Heart left ventricle (tissue), 16 donors: ENCODE data around the gene BATF. TPM values are rescaled to one million over a fixed set of nuclear protein-coding genes. Genes with fewer than 3 reads are reported as not detected.

Source experiments
- ATAC-seq, 4 donors: fragments of 200-7000 bp; cut with Tn5 transposase; one replicate each; pipeline ENCODE4 v1.9.1; 2020 to 2022; ENCODE audit warnings: moderate library complexity in 4 of 4, mild to moderate bottlenecking in 3 of 4, moderate number of reproducible peaks in 1 of 4
- DNase-seq, 5 donors: peaks; one replicate each; pipeline ENCODE4 v3.0.0-alpha.2; 2020
- H3K27ac ChIP-seq, 12 donors: fragments of 200-600 bp; sonication (generic) in 4 of 12; one replicate each; pipeline versions ENCODE4 v1.5.0 to v1.8.0; 2016 to 2022; ENCODE audit warnings: mild to moderate bottlenecking in 2 of 12
- H3K27me3 ChIP-seq, 9 donors: fragments of 200-600 bp; sonication (generic) in 2 of 9; one replicate each; pipeline versions ENCODE4 v1.5.1 to v1.8.0; 2016 to 2022; ENCODE audit warnings: mild to moderate bottlenecking in 3 of 9
- H3K36me3 ChIP-seq, 9 donors: fragments of 200-600 bp; sonication (generic) in 2 of 9; one replicate each; pipeline versions ENCODE4 v1.5.0 to v1.8.0; 2018 to 2022; ENCODE audit warnings: mild to moderate bottlenecking in 2 of 9
- H3K4me1 ChIP-seq, 12 donors: fragments of 200-600 bp; sonication (generic) in 4 of 12; one replicate each; pipeline versions ENCODE4 v1.5.0 to v1.8.0; 2016 to 2022; ENCODE audit warnings: mild to moderate bottlenecking in 3 of 12
- H3K4me3 ChIP-seq, 12 donors: fragments of 200-600 bp; sonication (generic) in 4 of 12; one replicate each; pipeline versions ENCODE4 v1.5.0 to v1.8.0; 2017 to 2022; ENCODE audit warnings: mild to moderate bottlenecking in 9 of 12, moderate library complexity in 4 of 12
- H3K9me3 ChIP-seq, 12 donors: fragments of 200-600 bp; sonication (generic) in 4 of 12; one replicate each; pipeline versions ENCODE4 v1.5.0 to v1.8.0; 2016 to 2022; ENCODE audit warnings: mild to moderate bottlenecking in 1 of 12
- POLR2A ChIP-seq, 2 donors: fragments of 450-650 bp; IDR thresholded peaks; one replicate each; pipeline ENCODE4 v1.6.1; 2017; ENCODE audit warnings: antibody characterized with exemption in 2 of 2, mild to moderate bottlenecking in 2 of 2, moderate library complexity in 2 of 2
- WGBS, 4 donors: extraction: QIAGEN DNeasy Blood & Tissue Kit in 2 of 4; methylation state at CpG; one replicate each; pipeline versions ENCODE4 v1.1.5 to v1.1.7; 2013 to 2018; 5-methylcytosine and 5-hydroxymethylcytosine counted together
- intact Hi-C, 10 donors: fragments of 100-400 bp; cut with DNase I; formaldehyde crosslinking; loops; one replicate each; pipeline versions ENCODE4 v1.11.1 to v1.14.2; 2022
- polyA plus RNA-seq, 2 donors: library from polyadenylated mRNA; stranded (reverse); fragments of 200-250 nt; gene quantifications; one replicate each; pipeline ENCODE4 v1.2.3, GENCODE V29; 2013
- total RNA-seq, 9 donors: library from RNA; depleted of rRNA in 2 of 9; stranded (reverse); fragments of >200 nt in 2 of 9; fragmentation: NEBNext Ultra II Directional in 3 of 9; extraction: Animal tissue kit (Norgen Biotek cat#: 25700) in 3 of 9; gene quantifications; one replicate each; pipeline versions ENCODE4 v1.1.0 to v1.2.4, GENCODE V29; 2016 to 2023
- TF ChIP-seq, protein P1 (sequence below), 12 donors: fragments of 200-600 bp; sonication (generic) in 4 of 12; IDR thresholded peaks; one replicate each; pipeline versions ENCODE4 v1.5.0 to v1.8.0; 2018 to 2022; ENCODE audit warnings: antibody characterized with exemption in 12 of 12, mild to moderate bottlenecking in 5 of 12
- donor health status: ischemic (EF 13 %, LVEDD 7.1; RV severe dilation, severe dysfunction).
- donor health status: healthy with polysubstance abuse.
- donor health status: DM: no; HTN: yes; CAD: no.
- donor health status: DM: no; HTN: no; CAD: no.
- donor health status: ischemic (EF 25% LVEDD 6.9; RV normal size, moderate dysfunction).
- donor health status: ischemic (EF 25% LVEDD 5.7; RV mildly dilated, moderate dysfunction).
- donor health status: healthy.
- donor health status: DM: yes; HTN: yes; CAD: no.
- donor health status: ischemic (EF 35%, LVEDD 5.7; RV mildly dilated, moderate dysfunction).
- donor health status: nonischemic (EF 11% LVEDD 7.7; RV severe dilation, severe dysfunction).
- donor health status: DM: yes; HTN: yes; CAD: no.
- donor health status: PGD.
- donor health status: ischemic (EF 29% LVEDD 5.4; RV normal size, mild dysfunction).
- donor health status: nonischemic (EF 23%, LVEDD 6.1; RV moderate dilation, normal function).

BATF gene
- total and polyA plus RNA-seq, 11 donors = 0.40 to 8.3 (median 1.0) TPM; not detected in 1

DNA sequence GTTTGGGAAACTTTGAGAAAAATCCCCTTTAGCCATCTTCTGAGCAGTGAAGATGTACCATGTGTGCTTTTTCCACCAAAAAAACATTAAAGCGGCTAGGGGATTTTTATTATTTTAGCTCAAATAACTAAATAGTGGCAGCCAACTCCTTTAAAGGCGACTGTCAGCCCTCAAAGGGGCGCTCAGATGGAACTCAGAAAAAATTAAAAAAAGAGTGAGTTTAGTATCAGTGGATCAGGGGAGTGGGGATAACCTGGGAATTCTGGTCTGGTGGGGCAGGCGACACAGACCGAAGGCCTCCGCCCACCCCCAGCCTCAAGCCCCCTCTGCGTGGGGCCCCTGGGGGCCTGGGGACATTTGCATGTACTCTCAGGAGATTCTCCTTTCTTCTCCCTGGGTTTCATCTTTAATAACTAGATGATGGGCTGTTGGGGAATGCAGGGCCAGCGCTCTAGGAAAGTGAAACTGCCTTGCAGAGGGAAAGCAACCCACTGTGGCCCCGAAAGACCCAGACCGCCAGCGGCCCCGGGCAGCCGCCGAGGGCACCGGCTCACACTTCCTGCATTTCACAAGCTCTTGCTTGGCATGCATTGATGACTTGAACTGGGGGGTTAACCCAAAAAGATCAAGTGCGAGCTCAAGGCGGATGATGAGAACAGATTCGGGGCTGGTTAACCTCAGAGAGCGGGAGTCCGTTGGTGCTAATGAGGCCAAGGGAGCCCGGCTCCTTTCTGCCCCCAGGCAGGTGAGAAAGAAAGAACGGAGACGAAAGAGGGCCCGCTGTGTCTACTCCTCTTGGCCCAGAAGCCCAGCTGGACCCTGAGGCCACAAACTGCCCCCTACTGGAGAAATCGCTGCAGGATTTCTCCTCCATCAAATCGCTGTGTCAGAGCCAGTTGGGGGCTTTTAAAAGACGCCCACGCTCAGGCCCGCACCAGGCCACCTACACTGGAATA is 7.3 kb upstream of the BATF start:
- H3K4me1 ChIP-seq = peaks cover 0 to 16% (median 0%) of the 10 kb centered on the region in 12 donors
- peak overlapping the region in 1 of 12 donors; percentile 68 for H3K27ac ChIP-seq
- H3K4me3 ChIP-seq = peak overlapping the region in 10 of 12 donors; percentile 1 to 68 (median 42)
- DNase-seq (peak in 2 of 5 donors; percentile 25 to 46), ATAC-seq (peak in 2 of 4 donors; percentile 32 to 34)
- H3K9me3 ChIP-seq = peaks cover 0 to 20% (median 2%) of the 10 kb centered on the region in 12 donors
- intact Hi-C loops = no loop called here
- WGBS, 4 donors = 51 to 55% (median 52%) methylated on average over 15 to 29 of the region's 29 CpGs
- no peak for TF ChIP-seq POLR2A (IDR thresholded peaks at IDR 0.05)
- TF ChIP-seq, protein P1, sequence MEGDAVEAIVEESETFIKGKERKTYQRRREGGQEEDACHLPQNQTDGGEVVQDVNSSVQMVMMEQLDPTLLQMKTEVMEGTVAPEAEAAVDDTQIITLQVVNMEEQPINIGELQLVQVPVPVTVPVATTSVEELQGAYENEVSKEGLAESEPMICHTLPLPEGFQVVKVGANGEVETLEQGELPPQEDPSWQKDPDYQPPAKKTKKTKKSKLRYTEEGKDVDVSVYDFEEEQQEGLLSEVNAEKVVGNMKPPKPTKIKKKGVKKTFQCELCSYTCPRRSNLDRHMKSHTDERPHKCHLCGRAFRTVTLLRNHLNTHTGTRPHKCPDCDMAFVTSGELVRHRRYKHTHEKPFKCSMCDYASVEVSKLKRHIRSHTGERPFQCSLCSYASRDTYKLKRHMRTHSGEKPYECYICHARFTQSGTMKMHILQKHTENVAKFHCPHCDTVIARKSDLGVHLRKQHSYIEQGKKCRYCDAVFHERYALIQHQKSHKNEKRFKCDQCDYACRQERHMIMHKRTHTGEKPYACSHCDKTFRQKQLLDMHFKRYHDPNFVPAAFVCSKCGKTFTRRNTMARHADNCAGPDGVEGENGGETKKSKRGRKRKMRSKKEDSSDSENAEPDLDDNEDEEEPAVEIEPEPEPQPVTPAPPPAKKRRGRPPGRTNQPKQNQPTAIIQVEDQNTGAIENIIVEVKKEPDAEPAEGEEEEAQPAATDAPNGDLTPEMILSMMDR (IDR thresholded peaks at IDR 0.05) = peak in 5 of 12 donors; percentile 4 to 50 (median 13)
- H3K27me3 ChIP-seq = no peaks in the 10 kb centered on the region
- no peaks in the 10 kb centered on the region for H3K36me3 ChIP-seq

GRCh38 chr14:75515629-75515996 is 6.7 kb upstream of the BATF start:
- no peak for DNase-seq
- H3K27me3 ChIP-seq = no peaks in the 10 kb centered on the region
- H3K4me1 ChIP-seq = peaks cover 0 to 16% (median 0%) of the 10 kb centered on the region in 12 donors
- TF ChIP-seq, protein P1 (IDR thresholded peaks at IDR 0.05) = peak in 1 of 12 donors; percentile 0
- TF ChIP-seq POLR2A (IDR thresholded peaks at IDR 0.05) = no peak
- WGBS, 4 donors = 41 to 57% (median 50%) methylated on average over 7 of the region's 7 CpGs
- H3K9me3 ChIP-seq = peaks cover 0 to 15% (median 2%) of the 10 kb centered on the region in 12 donors
- intact Hi-C loops = no loop called here
- peak overlapping the region in 9 of 12 donors; percentile 15 to 68 (median 43) for H3K4me3 ChIP-seq
- peak in 2 of 4 donors; percentile 42 to 46 for ATAC-seq
- no peaks in the 10 kb centered on the region for H3K36me3 ChIP-seq
- peak overlapping the region in 1 of 12 donors; percentile 68 for H3K27ac ChIP-seq

- TF ChIP-seq, protein P1 (IDR thresholded peaks at IDR 0.05) = peak in 7 of 12 donors; percentile 16 to 38 (median 20)
- TF ChIP-seq POLR2A (IDR thresholded peaks at IDR 0.05) = no peak
- no peak overlapping the region for H3K27ac ChIP-seq
- H3K36me3 ChIP-seq = no peaks in the 10 kb centered on the region
- no peak overlapping the region for H3K4me3 ChIP-seq
- H3K27me3 ChIP-seq = peaks cover 0 to 5% (median 0%) of the 10 kb centered on the region in 9 donors
- H3K4me1 ChIP-seq = peaks cover 0 to 35% (median 1%) of the 10 kb centered on the region in 12 donors
- H3K9me3 ChIP-seq = no peaks in the 10 kb centered on the region
- DNase-seq (no peak), ATAC-seq (peak in 2 of 4 donors; percentile 32 to 37)
- WGBS, 4 donors = 50 to 61% (median 56%) methylated on average over 4 of the region's 4 CpGs
- intact Hi-C loops = no loop called here
Observed at GRCh38 chr14:75518625-75519024, 3.6 kb upstream of the BATF start.

- DNase-seq (no peak), ATAC-seq (no peak)
- no peak for TF ChIP-seq POLR2A (IDR thresholded peaks at IDR 0.05)
- TF ChIP-seq, protein P1 (IDR thresholded peaks at IDR 0.05) = no peak
- Histone ChIP-seq H3K4me3 (no peak overlapping the region), H3K36me3 (no peaks in the 10 kb centered on the region), H3K27me3 (peaks cover 0 to 9% (median 0%) of the 10 kb centered on the region in 9 donors), H3K27ac (no peak overlapping the region), H3K4me1 (peaks cover 0 to 42% (median 1%) of the 10 kb centered on the region in 12 donors), H3K9me3 (no peaks in the 10 kb centered on the region)
- intact Hi-C loops = no loop called here
- 92 to 97% (median 94%) methylated on average over 4 of the region's 4 CpGs for WGBS, 4 donors
Observed at GRCh38 chr14:75519394-75519793, 2.9 kb upstream of the BATF start.
